ENCODE data around the gene CRNKL1. TPM values are rescaled to one million over a fixed set of nuclear protein-coding genes. Genes with fewer than 3 reads are reported as not detected.

CRNKL1 gene
- total RNA-seq, 4 donors from 2014 or later = 24.9 to 37.7 (median 31.7) TPM

GRCh38 chr20:20092827-20093226 is 40.6 kb upstream of the CRNKL1 start:
- Histone ChIP-seq H3K27me3 (peaks cover 13% of the 10 kb centered on the region), H3K4me1 (no peaks in the 10 kb centered on the region), H3K4me3 (no peak overlapping the region), H3K9me3 (no peaks in the 10 kb centered on the region), H3K27ac (no peak overlapping the region), H3K36me3 (no peaks in the 10 kb centered on the region)
- TF ChIP-seq EP300 (IDR thresholded peaks at IDR 0.05) = no peak
- TF ChIP-seq POLR2AphosphoS5 (IDR thresholded peaks at IDR 0.05) = no peak
- TF ChIP-seq POLR2A (IDR thresholded peaks at IDR 0.05) = no peak
- no peak for TF ChIP-seq CTCF (IDR thresholded peaks at IDR 0.05)
- WGBS, 2 donors (ENCODE audit: low coverage in 1 of 2) = 74 to 80% methylated on average over 3 to 4 of the region's 4 CpGs
- no peak for ATAC-seq

- Histone ChIP-seq H3K27ac (no peak overlapping the region), H3K4me1 (no peaks in the 10 kb centered on the region), H3K36me3 (no peaks in the 10 kb centered on the region), H3K4me3 (no peak overlapping the region), H3K9me3 (no peaks in the 10 kb centered on the region), H3K27me3 (peaks cover 4% of the 10 kb centered on the region)
- 46 to 79% methylated on average over 1 of the region's 1 CpG for WGBS, 2 donors (ENCODE audit: low coverage in 1 of 2)
- no peak for TF ChIP-seq CTCF (IDR thresholded peaks at IDR 0.05)
- no peak for TF ChIP-seq POLR2AphosphoS5 (IDR thresholded peaks at IDR 0.05)
- no peak for TF ChIP-seq POLR2A (IDR thresholded peaks at IDR 0.05)
- TF ChIP-seq EP300 (IDR thresholded peaks at IDR 0.05) = no peak
- ATAC-seq = no peak
Observed at GRCh38 chr20:20089939-20090338, 37.7 kb upstream of the CRNKL1 start.

GRCh38 chr20:20089018-20089417 is 36.8 kb upstream of the CRNKL1 start:
- no peak overlapping the region for H3K4me3 ChIP-seq
- WGBS, 2 donors (ENCODE audit: low coverage in 1 of 2) = 20 to 54% methylated on average over 1 to 4 of the region's 4 CpGs
- TF ChIP-seq POLR2A (IDR thresholded peaks at IDR 0.05) (no peak), EP300 (IDR thresholded peaks at IDR 0.05) (no peak)
- no peak overlapping the region for H3K27ac ChIP-seq
- no peak for ATAC-seq
- peaks cover 0 to 6% (median 0%) of the 10 kb centered on the region in 3 donors for H3K4me1 ChIP-seq
- no peaks in the 10 kb centered on the region for H3K36me3 ChIP-seq
- peaks cover 4% of the 10 kb centered on the region for H3K27me3 ChIP-seq
- no peaks in the 10 kb centered on the region for H3K9me3 ChIP-seq

GRCh38 chr20:20085812-20086211 is 33.5 kb upstream of the CRNKL1 start:
- WGBS, 2 donors (ENCODE audit: low coverage in 1 of 2) = 37 to 40% methylated on average over 2 of the region's 2 CpGs
- no peaks in the 10 kb centered on the region for H3K9me3 ChIP-seq
- H3K27me3 ChIP-seq = peaks cover 15% of the 10 kb centered on the region
- ATAC-seq = peak; percentile 85
- TF ChIP-seq EP300 (IDR thresholded peaks at IDR 0.05) (peak; percentile 69), CTCF (IDR thresholded peaks at IDR 0.05) (no peak), POLR2AphosphoS5 (IDR thresholded peaks at IDR 0.05) (peak; percentile 53), POLR2A (IDR thresholded peaks at IDR 0.05) (no peak)
- H3K36me3 ChIP-seq = no peaks in the 10 kb centered on the region
- H3K27ac ChIP-seq = no peak overlapping the region
- no peak overlapping the region for H3K4me3 ChIP-seq
- peaks cover 0 to 6% (median 0%) of the 10 kb centered on the region in 3 donors for H3K4me1 ChIP-seq

DNA sequence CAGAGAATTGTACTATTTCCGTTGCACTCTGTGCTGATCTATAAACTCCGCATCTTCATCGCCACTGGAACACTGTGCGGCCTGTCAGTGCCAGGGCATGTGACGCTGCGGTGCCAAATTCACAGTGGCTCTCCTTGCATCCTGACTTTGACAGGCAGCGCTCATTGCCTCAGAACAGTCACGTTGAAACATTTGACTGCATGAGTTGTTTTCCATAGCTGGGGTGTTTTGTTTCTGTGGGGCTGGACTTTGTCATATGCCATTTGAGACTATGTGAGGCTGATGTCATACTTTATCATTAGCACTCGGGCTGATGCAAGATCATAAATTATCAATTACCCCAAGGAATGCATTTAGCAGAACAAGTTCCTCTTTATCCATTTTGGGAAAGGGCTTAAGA is 32.8 kb upstream of the CRNKL1 start:
- Histone ChIP-seq H3K27me3 (peaks cover 21% of the 10 kb centered on the region), H3K4me3 (no peak overlapping the region), H3K27ac (no peak overlapping the region), H3K36me3 (no peaks in the 10 kb centered on the region), H3K4me1 (peaks cover 0 to 6% (median 0%) of the 10 kb centered on the region in 3 donors), H3K9me3 (no peaks in the 10 kb centered on the region)
- WGBS, 2 donors (ENCODE audit: low coverage in 1 of 2) = 66 to 77% methylated on average over 6 to 8 of the region's 9 CpGs
- ATAC-seq = no peak
- TF ChIP-seq EP300 (IDR thresholded peaks at IDR 0.05) = no peak
- no peak for TF ChIP-seq CTCF (IDR thresholded peaks at IDR 0.05)
- TF ChIP-seq POLR2AphosphoS5 (IDR thresholded peaks at IDR 0.05) = no peak
- no peak for TF ChIP-seq POLR2A (IDR thresholded peaks at IDR 0.05)
